Body of pancreas (tissue), 4 donors: ENCODE results near the gene DPPA5.

Experiments used
- POLR2A ChIP-seq, 3 donors: fragments of 450-650 bp; IDR thresholded peaks; one replicate each; pipeline ENCODE4 v1.6.1; 2016; ENCODE audit warnings: antibody characterized with exemption in 3 of 3, mild to moderate bottlenecking in 2 of 3
- TF ChIP-seq, protein P1 (sequence below), 7 experiments: fragments of 450-650 bp in 4 of 7; fragments of 200-600 bp in 3 of 7; sonication (generic) in 3 of 7; IDR thresholded peaks; one replicate each; pipeline ENCODE4 v1.5.1; 2016 to 2019; ENCODE audit warnings: antibody characterized with exemption in 7 of 7

DNA sequence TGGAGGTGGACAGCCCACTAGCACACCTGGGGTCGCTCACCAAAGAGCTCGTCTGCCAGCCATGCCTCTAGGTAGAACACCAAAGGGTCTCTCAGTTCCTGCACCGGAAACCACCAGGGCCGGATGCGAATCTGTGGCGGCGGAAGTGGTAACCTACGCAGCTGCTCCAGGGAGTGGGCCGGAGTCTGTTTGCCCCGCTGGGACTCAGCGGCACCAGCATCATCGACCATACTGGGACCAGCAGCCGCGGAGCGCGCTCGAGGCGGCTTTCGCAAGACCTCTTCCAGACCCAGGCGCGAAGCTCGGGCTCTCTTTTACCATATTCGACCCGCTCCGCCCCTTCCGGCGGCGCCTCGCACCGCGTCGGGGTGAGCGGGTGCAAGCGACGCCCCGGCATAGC, 15.5 kb upstream of the DPPA5 start, which contains the start of gene OOEP:
- no peak for TF ChIP-seq POLR2A (IDR thresholded peaks at IDR 0.05)
- TF ChIP-seq, protein P1, sequence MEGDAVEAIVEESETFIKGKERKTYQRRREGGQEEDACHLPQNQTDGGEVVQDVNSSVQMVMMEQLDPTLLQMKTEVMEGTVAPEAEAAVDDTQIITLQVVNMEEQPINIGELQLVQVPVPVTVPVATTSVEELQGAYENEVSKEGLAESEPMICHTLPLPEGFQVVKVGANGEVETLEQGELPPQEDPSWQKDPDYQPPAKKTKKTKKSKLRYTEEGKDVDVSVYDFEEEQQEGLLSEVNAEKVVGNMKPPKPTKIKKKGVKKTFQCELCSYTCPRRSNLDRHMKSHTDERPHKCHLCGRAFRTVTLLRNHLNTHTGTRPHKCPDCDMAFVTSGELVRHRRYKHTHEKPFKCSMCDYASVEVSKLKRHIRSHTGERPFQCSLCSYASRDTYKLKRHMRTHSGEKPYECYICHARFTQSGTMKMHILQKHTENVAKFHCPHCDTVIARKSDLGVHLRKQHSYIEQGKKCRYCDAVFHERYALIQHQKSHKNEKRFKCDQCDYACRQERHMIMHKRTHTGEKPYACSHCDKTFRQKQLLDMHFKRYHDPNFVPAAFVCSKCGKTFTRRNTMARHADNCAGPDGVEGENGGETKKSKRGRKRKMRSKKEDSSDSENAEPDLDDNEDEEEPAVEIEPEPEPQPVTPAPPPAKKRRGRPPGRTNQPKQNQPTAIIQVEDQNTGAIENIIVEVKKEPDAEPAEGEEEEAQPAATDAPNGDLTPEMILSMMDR (IDR thresholded peaks at IDR 0.05), result no peak
